HEK293 (cell line): ENCODE measurements around the gene EDIL3.

Experiments
- ELK4 ChIP-seq: IDR thresholded peaks from 2 replicates; pipeline ENCODE4 v1.6.1; 2011; ENCODE audit warnings: mild to moderate bottlenecking, low read depth, low read length, borderline replicate concordance
- FEZF1 ChIP-seq: fragments of 450-650 bp; formaldehyde crosslinking; IDR thresholded peaks from 2 replicates; pipeline ENCODE4 v1.5.1; 2016; ENCODE audit warnings: missing biosample characterization, missing genetic modification characterization
- GLI2 ChIP-seq: fragments of 450-650 bp; formaldehyde crosslinking; IDR thresholded peaks from 2 replicates; pipeline ENCODE4; 2017; ENCODE audit warnings: missing biosample characterization, missing genetic modification characterization, low read depth, borderline replicate concordance
- HOXD13 ChIP-seq: sonication (generic); formaldehyde crosslinking; IDR thresholded peaks from 2 replicates; pipeline ENCODE4 v1.8.0; 2022; ENCODE audit warnings: missing genetic modification reagents, borderline replicate concordance
- KLF16 ChIP-seq: fragments of 450-650 bp; formaldehyde crosslinking; IDR thresholded peaks from 2 replicates; pipeline ENCODE4 v1.5.1; 2017; ENCODE audit warnings: missing biosample characterization, missing genetic modification characterization
- KLF7 ChIP-seq: fragments of 450-650 bp; formaldehyde crosslinking; IDR thresholded peaks from 2 replicates; pipeline ENCODE4 v1.5.1; 2016; ENCODE audit warnings: missing biosample characterization, missing genetic modification characterization, borderline replicate concordance
- KLF8 ChIP-seq: fragments of 450-650 bp; formaldehyde crosslinking; IDR thresholded peaks from 2 replicates; pipeline ENCODE4 v1.5.1; 2016; ENCODE audit warnings: missing biosample characterization, missing genetic modification characterization
- MZF1 ChIP-seq: fragments of 450-650 bp; formaldehyde crosslinking; IDR thresholded peaks from 2 replicates; pipeline ENCODE4 v1.5.1; 2017; ENCODE audit warnings: missing biosample characterization, missing genetic modification characterization, borderline replicate concordance
- TCF7L2 ChIP-seq: IDR thresholded peaks from 2 replicates; pipeline ENCODE4 v1.6.1; 2011; ENCODE audit warnings: low read depth, mild to moderate bottlenecking, inconsistent platforms, low read length, moderate library complexity, borderline replicate concordance
- ZBTB21 ChIP-seq: fragments of 450-650 bp; formaldehyde crosslinking; IDR thresholded peaks from 2 replicates; pipeline ENCODE4 v1.5.1; 2017; ENCODE audit warnings: missing biosample characterization, missing genetic modification characterization
- ZBTB7A ChIP-seq: fragments of 450-650 bp; formaldehyde crosslinking; IDR thresholded peaks from 2 replicates; pipeline ENCODE4 v1.5.1; 2016; ENCODE audit warnings: low read depth, missing biosample characterization, missing genetic modification characterization
- ZNF202 ChIP-seq: fragments of 450-650 bp; formaldehyde crosslinking; IDR thresholded peaks from 2 replicates; pipeline ENCODE4 v1.5.1; 2016; ENCODE audit warnings: missing biosample characterization, missing genetic modification characterization, borderline replicate concordance
- ZNF248 ChIP-seq: fragments of 450-650 bp; formaldehyde crosslinking; IDR thresholded peaks from 2 replicates; pipeline ENCODE4 v1.5.1; 2017; ENCODE audit warnings: missing biosample characterization, missing genetic modification characterization
- ZNF292 ChIP-seq: fragments of 450-650 bp; formaldehyde crosslinking; IDR thresholded peaks from 2 replicates; pipeline ENCODE4 v1.5.1; 2016; ENCODE audit warnings: low read depth, missing biosample characterization, missing genetic modification characterization, borderline replicate concordance
- ZNF311 ChIP-seq: fragments of 450-650 bp; formaldehyde crosslinking; IDR thresholded peaks from 2 replicates; pipeline ENCODE4 v1.5.1; 2017; ENCODE audit warnings: missing biosample characterization, missing genetic modification characterization, borderline replicate concordance
- ZNF350 ChIP-seq: fragments of 450-650 bp; formaldehyde crosslinking; IDR thresholded peaks from 2 replicates; pipeline ENCODE4 v1.5.0; 2017; ENCODE audit warnings: missing biosample characterization, mild to moderate bottlenecking, missing genetic modification characterization
- ZNF473 ChIP-seq: fragments of 450-650 bp; formaldehyde crosslinking; IDR thresholded peaks from 2 replicates; pipeline ENCODE4 v1.5.1; 2017; ENCODE audit warnings: missing biosample characterization, missing genetic modification characterization
- ZNF501 ChIP-seq: fragments of 450-650 bp; formaldehyde crosslinking; IDR thresholded peaks from 2 replicates; pipeline ENCODE4 v1.5.1; 2016; ENCODE audit warnings: missing biosample characterization, missing genetic modification characterization
- ZNF544 ChIP-seq: fragments of 450-650 bp; formaldehyde crosslinking; IDR thresholded peaks from 2 replicates; pipeline ENCODE4 v1.5.0; 2017; ENCODE audit warnings: missing biosample characterization, missing genetic modification characterization
- ZNF621 ChIP-seq: fragments of 450-650 bp; formaldehyde crosslinking; IDR thresholded peaks from 2 replicates; pipeline ENCODE4 v1.5.1; 2017; ENCODE audit warnings: missing biosample characterization, missing genetic modification characterization
- ZNF626 ChIP-seq: fragments of 450-650 bp; sonication (Bioruptor Pico); formaldehyde crosslinking; IDR thresholded peaks from 2 replicates; pipeline ENCODE4 v1.5.1; 2018; ENCODE audit warnings: missing biosample characterization, missing genetic modification characterization, inconsistent platforms
- ZNF639 ChIP-seq: fragments of 450-650 bp; formaldehyde crosslinking; IDR thresholded peaks from 2 replicates; pipeline ENCODE4 v1.5.1; 2016; ENCODE audit warnings: missing biosample characterization, missing genetic modification characterization
- ZNF785 ChIP-seq: fragments of 450-650 bp; formaldehyde crosslinking; IDR thresholded peaks from 2 replicates; pipeline ENCODE4 v1.5.1; 2016; ENCODE audit warnings: missing biosample characterization, missing genetic modification characterization
- ZNF791 ChIP-seq: fragments of 450-650 bp; formaldehyde crosslinking; IDR thresholded peaks from 2 replicates; pipeline ENCODE4 v1.5.1; 2016; ENCODE audit warnings: missing biosample characterization, missing genetic modification characterization
- ZXDB ChIP-seq: fragments of 450-650 bp; formaldehyde crosslinking; IDR thresholded peaks from 2 replicates; pipeline ENCODE4 v1.5.1; 2016; ENCODE audit warnings: missing biosample characterization, missing genetic modification characterization
- TF ChIP-seq, protein P1 (sequence below): fragments of 450-650 bp; formaldehyde crosslinking; IDR thresholded peaks from 2 replicates; pipeline ENCODE4 v1.5.1; 2017; ENCODE audit warnings: missing biosample characterization, missing genetic modification characterization
- TF ChIP-seq, protein P2 (sequence below): fragments of 450-650 bp; formaldehyde crosslinking; IDR thresholded peaks from 2 replicates; pipeline ENCODE4 v1.5.1; 2017; ENCODE audit warnings: missing biosample characterization, missing genetic modification characterization
- TF ChIP-seq, protein P3 (sequence below): fragments of 450-650 bp; formaldehyde crosslinking; IDR thresholded peaks from 2 replicates; pipeline ENCODE4 v1.5.1; 2016; ENCODE audit warnings: missing biosample characterization, missing genetic modification characterization, borderline replicate concordance
- TF ChIP-seq, protein P4 (sequence below): fragments of 450-650 bp; formaldehyde crosslinking; IDR thresholded peaks from 2 replicates; pipeline ENCODE4; 2016; ENCODE audit warnings: missing biosample characterization, missing genetic modification characterization

Gene EDIL3

GRCh38 chr5:84290161-84290560 lies 94.5 kb downstream of the EDIL3 start (continued):
- TF ChIP-seq, protein P1, sequence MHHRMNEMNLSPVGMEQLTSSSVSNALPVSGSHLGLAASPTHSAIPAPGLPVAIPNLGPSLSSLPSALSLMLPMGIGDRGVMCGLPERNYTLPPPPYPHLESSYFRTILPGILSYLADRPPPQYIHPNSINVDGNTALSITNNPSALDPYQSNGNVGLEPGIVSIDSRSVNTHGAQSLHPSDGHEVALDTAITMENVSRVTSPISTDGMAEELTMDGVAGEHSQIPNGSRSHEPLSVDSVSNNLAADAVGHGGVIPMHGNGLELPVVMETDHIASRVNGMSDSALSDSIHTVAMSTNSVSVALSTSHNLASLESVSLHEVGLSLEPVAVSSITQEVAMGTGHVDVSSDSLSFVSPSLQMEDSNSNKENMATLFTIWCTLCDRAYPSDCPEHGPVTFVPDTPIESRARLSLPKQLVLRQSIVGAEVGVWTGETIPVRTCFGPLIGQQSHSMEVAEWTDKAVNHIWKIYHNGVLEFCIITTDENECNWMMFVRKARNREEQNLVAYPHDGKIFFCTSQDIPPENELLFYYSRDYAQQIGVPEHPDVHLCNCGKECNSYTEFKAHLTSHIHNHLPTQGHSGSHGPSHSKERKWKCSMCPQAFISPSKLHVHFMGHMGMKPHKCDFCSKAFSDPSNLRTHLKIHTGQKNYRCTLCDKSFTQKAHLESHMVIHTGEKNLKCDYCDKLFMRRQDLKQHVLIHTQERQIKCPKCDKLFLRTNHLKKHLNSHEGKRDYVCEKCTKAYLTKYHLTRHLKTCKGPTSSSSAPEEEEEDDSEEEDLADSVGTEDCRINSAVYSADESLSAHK (tag by site-specific recombination), result no peak
- TF ChIP-seq ZNF473 (tag by site-specific recombination), result no peak
- TF ChIP-seq ZBTB7A (tag by site-specific recombination), result no peak
- no peak for TF ChIP-seq KLF16
- no peak for TF ChIP-seq TCF7L2
- TF ChIP-seq ZNF621 (tag by site-specific recombination), result no peak
- 0 out of 2 replicates have a peak, but pooled peaks have one; percentile 61 for TF ChIP-seq ZXDB (tag by site-specific recombination)
- TF ChIP-seq KLF8 (tag by site-specific recombination), result peak; percentile 47; the same call in 1 of the 2 replicates
- TF ChIP-seq ZNF544 (tag by site-specific recombination), result no peak
- no peak for TF ChIP-seq HOXD13 (CRISPR knock-in tag)
- no peak for TF ChIP-seq ZNF350 (tag by site-specific recombination)
- TF ChIP-seq, protein P2, sequence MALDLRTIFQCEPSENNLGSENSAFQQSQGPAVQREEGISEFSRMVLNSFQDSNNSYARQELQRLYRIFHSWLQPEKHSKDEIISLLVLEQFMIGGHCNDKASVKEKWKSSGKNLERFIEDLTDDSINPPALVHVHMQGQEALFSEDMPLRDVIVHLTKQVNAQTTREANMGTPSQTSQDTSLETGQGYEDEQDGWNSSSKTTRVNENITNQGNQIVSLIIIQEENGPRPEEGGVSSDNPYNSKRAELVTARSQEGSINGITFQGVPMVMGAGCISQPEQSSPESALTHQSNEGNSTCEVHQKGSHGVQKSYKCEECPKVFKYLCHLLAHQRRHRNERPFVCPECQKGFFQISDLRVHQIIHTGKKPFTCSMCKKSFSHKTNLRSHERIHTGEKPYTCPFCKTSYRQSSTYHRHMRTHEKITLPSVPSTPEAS (tag by site-specific recombination), result no peak
- TF ChIP-seq ZNF248 (tag by site-specific recombination), result no peak
- TF ChIP-seq ZNF501 (tag by site-specific recombination), result no peak
- TF ChIP-seq ELK4, result no peak
- TF ChIP-seq ZNF292 (tag by site-specific recombination), result no peak
- TF ChIP-seq ZNF202 (tag by site-specific recombination), result no peak
- no peak for TF ChIP-seq ZNF626 (tag by site-specific recombination)
- peak; percentile 81; the same call in 1 of the 2 replicates for TF ChIP-seq MZF1
- TF ChIP-seq GLI2 (tag by site-specific recombination), result no peak
- TF ChIP-seq, protein P3, sequence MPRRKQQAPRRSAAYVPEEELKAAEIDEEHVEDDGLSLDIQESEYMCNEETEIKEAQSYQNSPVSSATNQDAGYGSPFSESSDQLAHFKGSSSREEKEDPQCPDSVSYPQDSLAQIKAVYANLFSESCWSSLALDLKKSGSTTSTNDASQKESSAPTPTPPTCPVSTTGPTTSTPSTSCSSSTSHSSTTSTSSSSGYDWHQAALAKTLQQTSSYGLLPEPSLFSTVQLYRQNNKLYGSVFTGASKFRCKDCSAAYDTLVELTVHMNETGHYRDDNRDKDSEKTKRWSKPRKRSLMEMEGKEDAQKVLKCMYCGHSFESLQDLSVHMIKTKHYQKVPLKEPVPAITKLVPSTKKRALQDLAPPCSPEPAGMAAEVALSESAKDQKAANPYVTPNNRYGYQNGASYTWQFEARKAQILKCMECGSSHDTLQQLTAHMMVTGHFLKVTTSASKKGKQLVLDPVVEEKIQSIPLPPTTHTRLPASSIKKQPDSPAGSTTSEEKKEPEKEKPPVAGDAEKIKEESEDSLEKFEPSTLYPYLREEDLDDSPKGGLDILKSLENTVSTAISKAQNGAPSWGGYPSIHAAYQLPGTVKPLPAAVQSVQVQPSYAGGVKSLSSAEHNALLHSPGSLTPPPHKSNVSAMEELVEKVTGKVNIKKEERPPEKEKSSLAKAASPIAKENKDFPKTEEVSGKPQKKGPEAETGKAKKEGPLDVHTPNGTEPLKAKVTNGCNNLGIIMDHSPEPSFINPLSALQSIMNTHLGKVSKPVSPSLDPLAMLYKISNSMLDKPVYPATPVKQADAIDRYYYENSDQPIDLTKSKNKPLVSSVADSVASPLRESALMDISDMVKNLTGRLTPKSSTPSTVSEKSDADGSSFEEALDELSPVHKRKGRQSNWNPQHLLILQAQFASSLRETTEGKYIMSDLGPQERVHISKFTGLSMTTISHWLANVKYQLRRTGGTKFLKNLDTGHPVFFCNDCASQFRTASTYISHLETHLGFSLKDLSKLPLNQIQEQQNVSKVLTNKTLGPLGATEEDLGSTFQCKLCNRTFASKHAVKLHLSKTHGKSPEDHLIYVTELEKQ (tag by site-specific recombination), result peak; percentile 33; the same call in 1 of the 2 replicates
- TF ChIP-seq ZNF791 (tag by site-specific recombination), result no peak
- no peak for TF ChIP-seq ZNF785 (tag by site-specific recombination)
- no peak for TF ChIP-seq ZNF311 (tag by site-specific recombination)
- TF ChIP-seq ZNF639 (tag by site-specific recombination), result peak; percentile 33; the same call in 1 of the 2 replicates
- no peak for TF ChIP-seq KLF7 (tag by site-specific recombination)
- TF ChIP-seq ZBTB21, result peak; percentile 50; the same call in 1 of the 2 replicates
- TF ChIP-seq FEZF1 (tag by site-specific recombination), result peak; percentile 60; the same call in 1 of the 2 replicates
- TF ChIP-seq, protein P4, sequence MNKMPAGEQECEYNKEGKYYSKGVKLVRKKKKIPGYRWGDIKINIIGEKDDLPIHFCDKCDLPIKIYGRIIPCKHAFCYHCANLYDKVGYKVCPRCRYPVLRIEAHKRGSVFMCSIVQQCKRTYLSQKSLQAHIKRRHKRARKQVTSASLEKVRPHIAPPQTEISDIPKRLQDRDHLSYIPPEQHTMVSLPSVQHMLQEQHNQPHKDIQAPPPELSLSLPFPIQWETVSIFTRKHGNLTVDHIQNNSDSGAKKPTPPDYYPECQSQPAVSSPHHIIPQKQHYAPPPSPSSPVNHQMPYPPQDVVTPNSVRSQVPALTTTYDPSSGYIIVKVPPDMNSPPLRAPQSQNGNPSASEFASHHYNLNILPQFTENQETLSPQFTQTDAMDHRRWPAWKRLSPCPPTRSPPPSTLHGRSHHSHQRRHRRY, result no peak
